GM13976 (cell line): Measurements from ENCODE around the gene AZGP1.
"Not testable (repeated sequence)": the region's sequence is repeated elsewhere in the genome, so short reads cannot be mapped to it uniquely, and the experiment has no call there.

Source experiments
- DNase-seq: peaks from one replicate; pipeline ENCODE4 v3.0.0; 2012; ENCODE audit warnings: low spot score
- in situ Hi-C: fragments of 300-500 bp; cut with MboI; formaldehyde crosslinking; loops from one replicate; pipeline ENCODE4 v1.12.0; 2022; ENCODE audit warnings: low sequenced_read_pairs, mixed read lengths, inconsistent platforms; ENCODE audit not compliant: unreplicated experiment
- TF ChIP-seq, protein P1 (sequence below): IDR thresholded peaks from 2 replicates; pipeline ENCODE4 v1.5.1; 2012; ENCODE audit warnings: borderline replicate concordance, mild to moderate bottlenecking; ENCODE audit not compliant: insufficient read depth; ENCODE audit errors: extremely low read depth, missing control alignments, control extremely low read depth

The AZGP1 gene

DNA sequence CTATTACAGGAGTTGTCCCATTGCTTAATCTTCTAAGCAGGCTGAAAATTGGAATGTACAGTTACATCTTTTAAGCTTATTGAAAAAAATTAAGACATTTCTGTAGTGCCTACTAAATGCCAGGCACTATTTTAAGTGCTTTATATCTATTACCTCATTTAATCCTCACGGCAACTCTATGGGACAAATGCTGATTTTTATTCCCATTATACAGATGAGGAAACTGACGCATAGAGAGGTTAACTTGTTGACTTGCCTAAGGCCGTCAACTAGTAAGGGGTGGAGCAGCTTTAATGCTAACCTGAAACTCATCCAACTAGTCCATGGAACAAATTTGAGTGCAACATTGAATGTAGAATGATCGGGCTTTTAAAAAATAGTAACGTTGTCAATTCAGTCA, 42.0 kb upstream of the AZGP1 start:
- in situ Hi-C loops, result no loop called here
- TF ChIP-seq, protein P1, sequence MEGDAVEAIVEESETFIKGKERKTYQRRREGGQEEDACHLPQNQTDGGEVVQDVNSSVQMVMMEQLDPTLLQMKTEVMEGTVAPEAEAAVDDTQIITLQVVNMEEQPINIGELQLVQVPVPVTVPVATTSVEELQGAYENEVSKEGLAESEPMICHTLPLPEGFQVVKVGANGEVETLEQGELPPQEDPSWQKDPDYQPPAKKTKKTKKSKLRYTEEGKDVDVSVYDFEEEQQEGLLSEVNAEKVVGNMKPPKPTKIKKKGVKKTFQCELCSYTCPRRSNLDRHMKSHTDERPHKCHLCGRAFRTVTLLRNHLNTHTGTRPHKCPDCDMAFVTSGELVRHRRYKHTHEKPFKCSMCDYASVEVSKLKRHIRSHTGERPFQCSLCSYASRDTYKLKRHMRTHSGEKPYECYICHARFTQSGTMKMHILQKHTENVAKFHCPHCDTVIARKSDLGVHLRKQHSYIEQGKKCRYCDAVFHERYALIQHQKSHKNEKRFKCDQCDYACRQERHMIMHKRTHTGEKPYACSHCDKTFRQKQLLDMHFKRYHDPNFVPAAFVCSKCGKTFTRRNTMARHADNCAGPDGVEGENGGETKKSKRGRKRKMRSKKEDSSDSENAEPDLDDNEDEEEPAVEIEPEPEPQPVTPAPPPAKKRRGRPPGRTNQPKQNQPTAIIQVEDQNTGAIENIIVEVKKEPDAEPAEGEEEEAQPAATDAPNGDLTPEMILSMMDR, result no peak
- no peak for DNase-seq

DNA sequence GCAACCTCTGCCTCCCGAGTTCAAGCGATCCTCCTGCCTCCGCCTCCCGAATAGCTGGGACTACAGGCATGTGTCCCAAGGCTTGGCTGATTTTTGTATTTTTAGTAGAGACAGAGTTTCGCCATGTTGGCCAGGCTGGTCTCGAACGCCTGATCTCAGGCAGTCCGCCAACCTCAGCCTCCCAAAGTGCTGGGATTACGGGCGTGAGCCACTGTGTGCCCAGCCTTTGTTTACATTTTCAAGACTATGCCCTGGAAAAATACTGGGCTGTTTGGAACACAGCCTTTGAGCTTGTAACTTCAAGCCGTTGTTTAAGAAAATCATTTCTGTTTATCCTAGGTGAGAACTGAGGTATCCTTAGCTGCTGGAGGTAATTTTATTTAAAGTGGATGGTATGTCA, 41.5 kb upstream of the AZGP1 start:
- no peak for DNase-seq
- in situ Hi-C loops, result no loop called here

DNA sequence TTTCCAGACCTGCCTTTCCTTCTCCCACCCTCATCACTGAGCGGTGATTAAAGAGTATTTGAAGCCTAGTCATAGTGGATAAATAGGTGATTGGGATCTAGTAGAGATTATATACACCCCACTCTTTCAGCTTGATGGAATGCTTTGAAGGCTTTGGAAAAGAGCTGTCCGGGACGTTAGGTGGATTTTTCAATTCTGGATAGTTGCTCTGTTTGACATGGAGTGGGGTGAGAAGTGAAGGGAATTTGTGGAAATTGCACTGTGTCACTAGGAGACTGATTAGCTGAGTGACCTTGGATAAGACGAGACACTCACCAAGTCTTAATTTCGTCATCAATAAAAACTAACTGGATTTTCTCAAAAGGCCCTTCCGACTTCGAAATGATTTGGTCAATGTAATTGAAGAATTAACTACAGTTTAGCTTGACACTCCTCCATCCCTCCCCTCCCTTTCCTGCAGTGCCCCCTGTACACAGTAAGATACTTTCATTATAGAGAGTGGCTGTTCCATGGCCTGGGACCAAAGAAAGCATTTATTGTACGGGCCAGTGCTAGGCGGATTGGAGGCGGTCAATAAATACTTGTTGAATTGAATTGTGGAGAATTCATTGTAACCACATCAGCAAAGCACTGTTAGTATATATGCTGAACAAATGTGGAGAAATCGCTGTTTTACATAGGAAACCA, 40.5 kb upstream of the AZGP1 start:
- TF ChIP-seq, protein P1, result no peak
- DNase-seq, result no peak
- in situ Hi-C loops, result no loop called here

More for the DNA sequence above, 41.5 kb upstream of the AZGP1 start:
- TF ChIP-seq, protein P1, result no peak

DNA sequence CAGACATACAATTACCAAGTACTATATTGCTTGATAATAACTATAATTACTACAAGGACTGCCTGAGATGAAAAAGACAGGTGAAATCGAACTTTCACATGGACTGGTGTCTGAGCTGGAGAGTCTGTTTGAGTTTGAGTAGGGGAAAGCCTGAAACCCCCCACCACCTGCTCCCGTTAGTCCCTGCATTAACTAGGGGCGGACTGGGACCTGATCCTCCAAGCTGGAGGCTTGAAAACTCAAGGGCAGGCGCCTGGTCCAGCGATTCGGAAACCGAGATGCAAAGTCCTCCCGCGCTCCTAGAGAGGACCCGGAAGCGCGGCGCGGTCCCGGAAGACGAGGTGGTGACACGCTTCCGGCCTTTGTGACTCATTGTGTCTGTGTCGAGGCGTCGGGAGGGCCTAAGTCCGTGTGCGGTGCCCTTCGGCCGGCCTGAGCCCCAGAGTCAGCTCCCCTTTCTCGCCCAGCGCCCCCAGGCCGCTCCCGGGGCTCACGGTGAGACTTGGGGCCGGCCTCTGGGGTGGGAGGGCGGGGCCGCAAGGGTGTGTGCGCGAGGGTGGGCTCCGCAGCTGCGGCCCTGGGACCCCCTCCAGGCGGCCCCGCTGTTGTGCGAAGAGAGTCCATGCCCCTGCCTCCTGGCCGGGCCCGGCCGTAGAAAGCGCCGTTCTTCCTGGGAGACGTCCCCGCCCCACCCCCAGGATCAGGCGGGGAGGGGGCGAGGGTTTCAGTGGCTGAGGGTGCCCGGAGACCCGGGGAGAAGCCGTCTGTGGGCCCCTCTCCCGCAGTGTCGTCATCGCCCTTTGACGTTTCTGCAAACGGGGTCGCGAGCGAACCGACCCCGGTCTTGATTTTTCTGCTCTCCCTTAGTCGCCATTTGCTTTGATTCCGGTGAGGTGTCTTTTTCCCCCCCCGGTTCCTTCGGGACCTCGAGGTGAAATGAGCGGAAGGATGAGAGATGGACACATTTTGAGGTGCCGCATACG, 39.7 kb upstream of the AZGP1 start, which contains the start of gene ZKSCAN1:
ZKSCAN1 (plus strand) TSS at position 365 of the 983 bp plus-strand sequence. CDS start 7,911 bp downstream, outside the sequence.
- in situ Hi-C loops, result no loop called here
- TF ChIP-seq, protein P1, result no peak
- DNase-seq, result peak; percentile 97

DNA sequence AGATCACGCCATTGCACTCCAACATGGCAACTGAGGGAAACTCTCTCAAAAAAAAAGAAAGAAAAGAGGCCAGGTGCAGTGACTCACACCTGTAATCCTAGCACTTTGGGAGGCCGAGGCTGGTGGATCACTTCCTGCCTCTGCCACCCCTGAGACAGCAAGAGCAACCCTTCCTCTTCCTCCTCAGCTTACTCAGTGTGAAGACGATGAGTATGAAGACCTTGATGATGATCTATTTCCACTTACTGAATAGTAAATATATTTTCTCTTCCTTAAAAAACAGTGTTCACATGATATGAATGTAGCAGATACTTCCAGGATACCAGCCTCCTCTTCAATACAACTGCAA, 37.5 kb upstream of the AZGP1 start:
- in situ Hi-C loops, result no loop called here
- TF ChIP-seq, protein P1, result no peak
- no peak for DNase-seq

DNA sequence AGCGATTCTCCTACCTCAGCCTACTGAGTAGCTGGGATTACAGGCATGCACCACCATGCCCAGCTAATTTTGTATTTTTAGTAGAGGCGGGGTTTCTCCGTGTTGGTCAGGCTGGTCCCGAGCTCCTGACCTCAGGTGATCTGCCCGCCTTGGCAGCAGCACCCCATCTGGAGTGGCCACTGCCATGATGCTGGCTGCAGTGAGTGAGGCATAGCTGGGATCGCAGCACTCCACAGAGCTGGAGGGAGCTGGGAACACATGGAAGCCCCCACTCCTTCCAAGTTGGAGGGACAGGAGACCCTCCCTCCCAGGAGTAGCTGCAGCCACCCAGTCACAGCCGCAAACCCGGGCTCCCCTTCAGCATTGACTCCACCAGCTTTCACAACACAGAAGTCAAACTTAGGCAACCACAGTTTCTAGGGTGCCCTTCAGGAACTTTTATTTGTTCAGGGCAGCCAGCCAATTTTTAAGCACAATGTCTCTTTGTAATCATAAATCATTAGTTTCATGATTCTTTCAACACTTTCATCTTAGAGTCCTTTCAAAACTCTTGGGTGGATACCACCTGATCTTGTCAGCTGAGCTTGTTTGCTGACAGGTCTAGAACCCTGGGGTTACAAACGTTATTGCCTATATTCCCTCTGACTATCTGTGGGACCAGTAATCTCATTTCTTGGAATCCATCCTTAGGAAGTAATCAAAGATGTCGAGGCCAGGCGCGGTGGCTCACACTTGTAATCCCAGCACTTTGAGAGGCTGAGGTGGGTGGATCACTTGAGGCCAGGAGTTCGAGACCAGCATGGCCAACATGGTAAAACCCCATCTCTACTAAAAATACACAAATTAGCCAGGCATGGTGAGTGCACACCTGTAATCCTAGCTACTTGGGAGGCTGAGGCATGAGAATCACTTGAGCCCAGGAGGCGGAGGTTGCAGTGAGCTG, 36.8 kb upstream of the AZGP1 start:
- DNase-seq, in situ Hi-C loops: not testable (repeated sequence)

DNA sequence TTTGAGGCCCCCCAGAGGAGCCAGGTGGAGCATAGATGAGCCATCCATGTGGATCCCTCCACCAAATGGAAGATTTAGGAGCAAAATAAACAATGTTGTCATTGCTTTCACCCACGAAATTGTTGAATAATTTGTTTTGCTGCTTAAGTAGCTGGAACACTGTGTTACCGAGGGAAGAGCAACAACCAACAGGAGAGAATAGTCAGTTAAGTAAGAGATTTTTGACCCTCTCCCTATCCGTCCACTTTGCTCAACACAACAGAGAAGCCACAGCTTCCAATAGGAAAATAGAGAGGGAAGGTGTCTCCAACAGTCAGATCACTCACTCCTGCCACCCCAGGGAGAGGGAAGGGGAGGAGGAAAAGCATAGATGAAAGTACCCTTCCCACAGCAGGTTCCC, 35.7 kb upstream of the AZGP1 start:
- TF ChIP-seq, protein P1, result no peak
- in situ Hi-C loops, result no loop called here
- DNase-seq, result no peak
